PFSK-1 (cell line): ENCODE data around the gene NEB.

Source experiments
- FOXP2 ChIP-seq: optimal IDR thresholded peaks from 2 replicates; pipeline ENCODE3; 2011; ENCODE audit warnings: borderline replicate concordance, control low read depth, inconsistent platforms; ENCODE audit not compliant: insufficient read depth; ENCODE audit errors: extremely low read length, extremely low read depth
- POLR2AphosphoS5 ChIP-seq: IDR thresholded peaks from 2 replicates; pipeline ENCODE4 v1.6.1; 2012; ENCODE audit warnings: low read depth, mild to moderate bottlenecking, control low read depth, low read length, moderate library complexity
- SIN3A ChIP-seq: IDR thresholded peaks from 2 replicates; pipeline ENCODE4 v1.6.1; 2012; ENCODE audit warnings: mild to moderate bottlenecking, low read length, moderate library complexity, borderline replicate concordance; ENCODE audit not compliant: insufficient read depth
- TAF1 ChIP-seq: IDR thresholded peaks from 2 replicates; pipeline ENCODE4 v1.6.1; 2012; ENCODE audit warnings: low read length, control low read depth, borderline replicate concordance; ENCODE audit not compliant: insufficient read depth
- TF ChIP-seq, protein P1 (sequence below), 2 experiments: IDR thresholded peaks; 2 replicates each; pipeline versions ENCODE4 v1.6.1 to v1.8.0; 2011 to 2012; ENCODE audit warnings: low read depth in 2 of 2, low read length in 2 of 2, control low read depth in 1 of 2, inconsistent platforms in 1 of 2, mild to moderate bottlenecking in 1 of 2, moderate library complexity in 1 of 2; ENCODE audit not compliant: insufficient read depth in 1 of 2

Gene NEB

DNA sequence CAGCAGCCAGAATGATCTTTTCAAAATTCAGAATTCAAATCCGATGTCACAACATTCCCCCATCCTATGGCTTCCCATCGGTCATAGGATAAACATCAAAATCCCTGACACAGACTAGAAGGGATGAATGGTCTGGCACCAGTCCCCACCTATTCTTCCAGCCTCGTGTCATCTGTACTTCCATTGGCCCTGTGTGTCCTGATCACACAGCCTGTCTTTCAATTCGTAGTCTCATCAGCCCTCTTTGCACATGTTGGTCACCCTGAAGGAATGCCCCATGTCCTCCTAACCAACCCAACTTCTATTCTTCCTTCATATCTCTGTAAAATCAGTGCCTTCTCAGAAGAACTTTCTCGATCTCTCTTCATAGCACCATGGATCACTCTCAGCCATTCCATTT, 157.2 kb downstream of the NEB start:
- TF ChIP-seq FOXP2 (no peak), POLR2AphosphoS5 (no peak), TAF1 (no peak), SIN3A (no peak)
- TF ChIP-seq, protein P1, sequence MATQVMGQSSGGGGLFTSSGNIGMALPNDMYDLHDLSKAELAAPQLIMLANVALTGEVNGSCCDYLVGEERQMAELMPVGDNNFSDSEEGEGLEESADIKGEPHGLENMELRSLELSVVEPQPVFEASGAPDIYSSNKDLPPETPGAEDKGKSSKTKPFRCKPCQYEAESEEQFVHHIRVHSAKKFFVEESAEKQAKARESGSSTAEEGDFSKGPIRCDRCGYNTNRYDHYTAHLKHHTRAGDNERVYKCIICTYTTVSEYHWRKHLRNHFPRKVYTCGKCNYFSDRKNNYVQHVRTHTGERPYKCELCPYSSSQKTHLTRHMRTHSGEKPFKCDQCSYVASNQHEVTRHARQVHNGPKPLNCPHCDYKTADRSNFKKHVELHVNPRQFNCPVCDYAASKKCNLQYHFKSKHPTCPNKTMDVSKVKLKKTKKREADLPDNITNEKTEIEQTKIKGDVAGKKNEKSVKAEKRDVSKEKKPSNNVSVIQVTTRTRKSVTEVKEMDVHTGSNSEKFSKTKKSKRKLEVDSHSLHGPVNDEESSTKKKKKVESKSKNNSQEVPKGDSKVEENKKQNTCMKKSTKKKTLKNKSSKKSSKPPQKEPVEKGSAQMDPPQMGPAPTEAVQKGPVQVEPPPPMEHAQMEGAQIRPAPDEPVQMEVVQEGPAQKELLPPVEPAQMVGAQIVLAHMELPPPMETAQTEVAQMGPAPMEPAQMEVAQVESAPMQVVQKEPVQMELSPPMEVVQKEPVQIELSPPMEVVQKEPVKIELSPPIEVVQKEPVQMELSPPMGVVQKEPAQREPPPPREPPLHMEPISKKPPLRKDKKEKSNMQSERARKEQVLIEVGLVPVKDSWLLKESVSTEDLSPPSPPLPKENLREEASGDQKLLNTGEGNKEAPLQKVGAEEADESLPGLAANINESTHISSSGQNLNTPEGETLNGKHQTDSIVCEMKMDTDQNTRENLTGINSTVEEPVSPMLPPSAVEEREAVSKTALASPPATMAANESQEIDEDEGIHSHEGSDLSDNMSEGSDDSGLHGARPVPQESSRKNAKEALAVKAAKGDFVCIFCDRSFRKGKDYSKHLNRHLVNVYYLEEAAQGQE (IDR thresholded peaks at IDR 0.05; ENCODE audit: insufficient read depth in 1 of 2, low read depth in 2 of 2, low read length in 2 of 2), result no peak

- TF ChIP-seq SIN3A (no peak), FOXP2 (no peak), TAF1 (no peak), POLR2AphosphoS5 (no peak)
- TF ChIP-seq, protein P1 (IDR thresholded peaks at IDR 0.05; ENCODE audit: insufficient read depth in 1 of 2, low read depth in 2 of 2, low read length in 2 of 2), result no peak
Measured at GRCh38 chr2:151576080-151576479, 158.2 kb downstream of the NEB start.

DNA sequence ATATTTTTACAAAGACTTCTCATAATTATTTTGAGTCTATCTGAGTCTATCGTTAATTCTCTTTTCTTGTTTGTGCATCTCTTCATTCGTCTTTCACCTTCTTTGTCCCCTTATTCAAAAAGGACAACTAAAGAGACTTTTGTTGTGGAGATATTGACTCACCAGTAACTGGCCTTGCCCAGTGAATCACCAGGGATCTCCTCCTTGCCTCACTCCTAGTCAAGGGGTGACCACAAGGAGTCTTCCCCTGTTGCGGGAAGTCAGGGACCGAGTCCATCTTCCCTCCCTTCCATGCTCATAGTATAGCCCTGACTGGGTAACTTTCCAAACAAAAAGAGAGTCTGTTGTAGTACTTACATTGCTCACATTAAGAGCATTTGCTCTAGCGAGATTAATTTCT, 158.9 kb downstream of the NEB start:
- no peak for TF ChIP-seq POLR2AphosphoS5
- TF ChIP-seq FOXP2, result no peak
- TF ChIP-seq TAF1, result no peak
- no peak for TF ChIP-seq SIN3A
- TF ChIP-seq, protein P1 (IDR thresholded peaks at IDR 0.05; ENCODE audit: insufficient read depth in 1 of 2, low read depth in 2 of 2, low read length in 2 of 2), result no peak

DNA sequence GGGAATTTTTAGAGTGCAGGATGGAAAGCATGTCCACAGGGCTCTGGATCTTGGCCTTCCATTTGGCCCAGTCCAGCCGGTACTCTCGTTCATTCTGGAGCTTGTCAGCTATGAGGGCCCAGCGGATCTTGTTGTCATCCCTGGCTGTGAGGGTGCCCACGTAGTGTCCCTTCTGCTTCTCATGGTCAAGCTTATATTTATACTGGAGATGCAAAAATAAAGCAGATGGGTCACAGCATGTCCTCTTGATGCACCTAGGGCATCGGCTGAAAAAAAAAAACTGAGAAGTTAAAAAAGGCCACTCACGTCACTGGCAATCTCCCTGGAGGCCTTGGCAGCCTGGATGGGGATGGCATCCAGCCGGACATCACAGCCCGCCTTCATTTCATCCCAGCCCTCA, 164.1 kb downstream of the NEB start:
- TF ChIP-seq FOXP2 (no peak), POLR2AphosphoS5 (no peak), TAF1 (no peak), SIN3A (no peak)
- TF ChIP-seq, protein P1 (IDR thresholded peaks at IDR 0.05; ENCODE audit: insufficient read depth in 1 of 2, low read depth in 2 of 2, low read length in 2 of 2), result no peak

- TF ChIP-seq SIN3A (no peak), POLR2AphosphoS5 (no peak), FOXP2 (no peak), TAF1 (no peak)
- TF ChIP-seq, protein P1 (IDR thresholded peaks at IDR 0.05; ENCODE audit: insufficient read depth in 1 of 2, low read depth in 2 of 2, low read length in 2 of 2), result no peak
Measured at GRCh38 chr2:151569167-151569566, 165.1 kb downstream of the NEB start.
